GM21515 (cell line): ENCODE measurements around the gene CIDEB.
A peak's percentile ranks its signal among the peaks of the same experiment; 100 is the strongest.

Experiments used
- ATAC-seq: cut with Tn5 transposase; IDR thresholded peaks from one replicate; pipeline ENCODE4 v1.9.1; 2021; ENCODE audit not compliant: unreplicated experiment

CIDEB gene

GRCh38 chr14:24291446-24292117, 16.2 kb downstream of the CIDEB start:
- ATAC-seq: no peak

DNA sequence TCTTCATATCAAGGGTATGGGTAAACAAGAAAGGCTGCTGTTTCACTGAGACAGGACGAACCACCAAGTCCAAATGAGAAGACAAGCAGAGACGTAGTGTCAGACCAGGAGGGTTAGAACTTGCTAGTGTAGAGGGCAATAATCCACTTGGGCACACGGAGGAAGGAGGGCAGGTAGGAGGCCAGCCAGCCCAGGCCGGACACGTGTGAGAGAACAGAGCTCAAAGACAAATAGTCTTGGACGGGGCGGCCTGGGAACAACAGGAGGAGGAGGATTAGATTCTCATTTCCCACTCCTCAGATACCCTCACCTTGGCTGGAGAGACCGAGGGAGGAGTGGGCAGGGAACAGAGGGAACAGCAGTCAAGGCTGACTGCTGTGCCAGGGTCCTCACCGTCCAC, 17.0 kb downstream of the CIDEB start:
- ATAC-seq: no peak

DNA sequence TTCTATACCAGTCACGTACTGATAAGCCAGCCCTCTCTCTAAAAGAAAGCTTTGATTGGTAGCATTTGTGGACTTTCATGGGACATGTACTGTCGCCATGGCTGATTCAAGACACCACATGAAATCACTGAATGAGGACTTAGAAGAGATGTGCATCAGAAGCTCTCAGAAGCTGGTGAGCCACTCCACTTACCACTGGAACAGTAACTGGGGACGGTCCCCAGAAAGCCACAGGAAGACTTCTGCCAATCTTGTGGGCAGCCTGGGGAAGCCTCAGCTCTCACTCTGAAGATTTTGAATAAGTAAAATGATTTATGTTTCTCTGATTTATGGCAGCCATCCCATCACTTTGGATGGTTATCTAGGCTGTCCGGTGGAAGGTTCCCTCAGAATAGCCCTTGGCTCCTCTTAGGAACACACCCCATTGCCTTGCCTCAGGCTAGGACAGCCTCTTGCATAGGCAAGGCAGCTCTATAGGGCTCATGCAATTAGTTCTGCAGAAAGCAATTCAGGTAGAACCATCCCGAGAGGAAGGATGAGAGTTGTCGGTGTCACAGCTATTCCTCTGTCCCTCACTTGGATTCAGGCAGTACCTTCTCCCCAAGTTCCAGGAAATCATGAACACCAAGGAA, 18.0 kb downstream of the CIDEB start:
- no peak for ATAC-seq

GRCh38 chr14:24286996-24287395, 20.8 kb downstream of the CIDEB start:
- ATAC-seq: no peak

DNA sequence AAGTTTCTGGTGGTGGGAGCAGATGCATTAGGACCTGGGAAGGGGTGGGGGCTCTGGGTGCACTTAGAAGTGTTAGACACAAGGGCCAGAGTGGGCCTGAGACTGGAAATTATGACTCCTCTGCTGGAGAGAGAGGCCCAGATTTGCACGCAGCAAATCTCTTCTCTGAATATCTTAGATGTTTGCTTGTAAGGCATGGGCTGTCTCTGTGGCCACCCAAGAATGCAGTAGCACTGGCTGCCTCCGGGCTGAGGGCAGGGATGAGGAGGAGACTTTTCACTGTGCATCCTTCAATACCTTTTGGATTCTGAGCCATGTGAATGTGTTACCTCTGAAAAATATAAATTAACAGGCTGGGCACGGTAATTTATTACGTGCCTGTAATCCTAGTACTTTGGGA, 22.4 kb downstream of the CIDEB start:
- no peak for ATAC-seq

DNA sequence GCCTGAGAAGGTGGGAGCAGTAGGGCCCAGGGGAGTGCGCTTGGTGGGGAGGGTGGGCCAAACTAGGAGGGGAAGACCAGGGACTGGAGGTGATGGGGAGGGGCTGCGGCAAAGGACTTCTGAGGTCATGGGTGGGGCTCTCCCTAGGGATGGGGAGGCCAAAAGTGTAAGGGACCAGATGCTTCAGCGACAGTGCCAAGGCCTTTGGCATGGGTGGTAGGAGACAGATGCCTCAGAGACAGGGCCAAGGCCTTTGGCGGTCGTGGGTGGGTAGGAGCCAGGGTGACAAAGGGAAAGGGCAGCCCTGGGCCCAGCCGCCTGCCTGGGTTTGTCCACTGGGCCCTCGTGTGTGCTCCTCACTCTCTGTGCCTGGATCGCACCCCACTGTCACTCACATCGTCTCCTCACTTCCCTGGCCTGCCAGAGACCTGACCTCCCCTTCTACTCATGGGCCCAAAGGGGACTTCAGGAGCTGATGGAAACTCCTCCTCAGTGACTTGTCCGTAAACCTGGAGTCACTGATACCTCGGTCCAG, 23.2 kb downstream of the CIDEB start:
- ATAC-seq: no peak

- no peak for ATAC-seq
These were observed 23.8 kb downstream of the CIDEB start for GRCh38 chr14:24283796-24284460.

- ATAC-seq: no peak
These were observed 25.0 kb downstream of the CIDEB start for GRCh38 chr14:24282736-24283135.

DNA sequence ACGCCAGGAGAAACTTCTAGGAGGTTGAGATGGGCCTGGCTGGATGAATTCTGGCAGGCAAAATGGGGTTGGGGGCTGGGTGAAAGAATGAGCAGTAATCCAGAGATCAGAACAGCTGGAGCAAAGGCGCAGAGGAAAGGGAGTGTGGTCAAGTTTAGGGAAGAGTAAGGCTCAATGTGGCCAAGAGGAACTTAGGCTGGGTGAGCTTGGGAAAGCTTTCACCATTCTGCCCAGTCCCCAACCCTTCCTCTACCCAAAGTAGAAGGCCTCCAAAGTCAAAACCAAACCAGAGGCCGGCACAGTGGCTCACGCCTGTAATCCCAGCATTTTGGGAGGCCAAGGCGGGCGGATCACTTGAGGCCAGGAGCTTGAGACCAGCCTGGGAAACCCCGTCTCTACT, 26.1 kb downstream of the CIDEB start:
- ATAC-seq: no peak

DNA sequence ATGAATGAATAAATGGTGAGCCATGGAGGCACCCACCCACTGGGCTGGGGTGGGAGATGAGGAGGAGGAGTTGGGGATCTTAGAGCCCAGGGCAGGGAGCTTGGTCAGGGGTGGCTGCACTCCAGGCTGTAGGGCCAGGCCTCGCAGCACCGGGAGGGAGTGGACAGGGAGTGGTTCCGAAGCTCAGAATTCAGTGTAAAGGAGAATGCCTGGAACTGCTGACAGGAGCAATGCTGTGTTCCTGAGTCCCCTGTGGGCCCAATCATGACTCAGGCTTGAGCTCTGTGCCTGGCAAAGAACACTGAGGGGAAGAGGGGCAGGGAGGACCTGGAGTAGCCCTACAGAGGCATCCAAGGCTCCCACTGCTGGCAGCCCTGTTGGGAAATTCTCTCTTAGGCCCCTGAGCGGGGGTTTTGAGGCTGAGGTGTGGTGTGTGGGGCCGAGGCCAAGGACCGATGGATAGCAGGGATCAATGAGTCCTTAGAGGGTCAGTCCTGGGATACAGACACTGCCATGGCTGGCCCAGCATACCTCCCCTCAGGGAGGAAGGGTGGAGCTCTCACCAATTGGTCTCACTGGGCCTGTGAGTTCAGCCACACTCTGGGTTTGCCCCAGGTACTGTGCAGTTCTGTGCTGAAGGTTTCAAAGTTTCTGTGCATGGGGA, 26.8 kb downstream of the CIDEB start:
- ATAC-seq: no peak

- ATAC-seq: no peak
These were observed 28.2 kb downstream of the CIDEB start for GRCh38 chr14:24279301-24280186.

GRCh38 chr14:24278424-24278823, 29.4 kb downstream of the CIDEB start:
- ATAC-seq: no peak

GRCh38 chr14:24277606-24278321, 30.0 kb downstream of the CIDEB start:
- no peak for ATAC-seq

GRCh38 chr14:24277071-24277470, 30.7 kb downstream of the CIDEB start:
- ATAC-seq: no peak

DNA sequence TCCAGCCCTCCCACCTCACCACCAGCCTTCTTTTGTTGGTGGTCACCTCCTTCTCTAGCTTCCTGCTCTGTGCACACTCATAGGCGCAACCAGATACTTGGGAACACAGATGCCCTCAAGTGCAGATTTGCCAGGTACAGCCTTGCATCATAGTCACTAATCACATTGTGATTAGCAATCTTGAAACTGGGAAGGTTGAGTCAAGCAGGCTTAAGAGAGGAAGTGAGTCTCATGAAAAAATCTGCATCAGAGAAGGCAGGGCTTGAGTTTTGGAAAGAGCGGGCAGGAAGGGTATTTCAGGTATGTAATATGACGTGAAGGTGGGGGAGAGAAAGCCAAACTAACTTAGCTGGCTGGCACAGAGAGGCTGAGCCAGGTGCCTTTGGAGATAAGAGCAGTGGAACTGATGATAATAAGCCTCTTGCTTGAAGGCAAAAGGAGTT, 33.7 kb downstream of the CIDEB start:
- peak; percentile 39 for ATAC-seq

GRCh38 chr14:24273422-24273998, 34.3 kb downstream of the CIDEB start:
- no peak for ATAC-seq

DNA sequence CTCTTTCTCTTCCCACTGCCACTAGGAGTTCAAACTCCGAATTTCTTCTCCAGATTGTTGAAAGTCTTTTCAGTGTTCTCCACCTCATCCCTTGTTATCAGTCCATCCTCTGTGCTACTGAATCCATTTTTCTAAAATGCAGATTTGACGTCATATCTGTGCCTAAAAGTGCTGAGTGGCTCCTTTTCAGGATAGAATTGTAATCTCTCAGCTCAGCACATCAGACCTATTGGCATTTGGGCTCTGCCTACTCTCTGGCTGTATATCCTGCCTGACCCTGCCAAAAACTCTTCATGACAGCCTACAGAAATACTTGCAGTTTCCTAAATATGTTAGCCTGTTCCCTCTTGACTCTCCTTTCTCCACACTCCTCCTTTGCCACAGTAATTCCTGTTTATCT, 35.3 kb downstream of the CIDEB start:
- no peak for ATAC-seq

GRCh38 chr14:24271834-24272263, 35.9 kb downstream of the CIDEB start:
- no peak for ATAC-seq

- peak; percentile 82 for ATAC-seq
These were observed 36.5 kb downstream of the CIDEB start, which contains the start of gene RABGGTA for GRCh38 chr14:24271134-24271833. TSS of gene RABGGTA (minus strand) at chr14:24271597. CDS start at chr14:24271115, 482 bp downstream.
